K562 (cell line): ENCODE results near the gene HIVEP3.

ENCODE experiments used
- ARID2 ChIP-seq: fragments of 450-650 bp; IDR thresholded peaks from 2 replicates; pipeline ENCODE4 v1.6.1; 2017; ENCODE audit warnings: antibody characterized with exemption, mild to moderate bottlenecking
- BMI1 ChIP-seq: fragments of 150-350 bp; IDR thresholded peaks from 2 replicates; pipeline ENCODE4 v1.6.1; 2014; ENCODE audit warnings: low read length
- ERF ChIP-seq: fragments of 450-650 bp; formaldehyde crosslinking; IDR thresholded peaks from 2 replicates; pipeline ENCODE4 v1.4.0; 2020; ENCODE audit warnings: mild to moderate bottlenecking, mixed read lengths
- ETV5 ChIP-seq: sonication (generic); formaldehyde crosslinking; IDR thresholded peaks from 2 replicates; pipeline ENCODE4 v1.4.0; 2020; ENCODE audit warnings: low read depth, mild to moderate bottlenecking, missing genetic modification reagents
- ETV6 ChIP-seq, 3 experiments: fragments of 150-350 bp in 1 of 3; sonication (generic) in 1 of 3; formaldehyde crosslinking in 1 of 3; IDR thresholded peaks; 2 replicates each; pipeline versions ENCODE4 v1.6.1 to v1.8.0; 2014 to 2022; ENCODE audit warnings: borderline replicate concordance in 2 of 3, low read depth in 2 of 3, antibody characterized with exemption in 1 of 3, low read length in 1 of 3, mild to moderate bottlenecking in 1 of 3, missing genetic modification reagents in 1 of 3
- EZH2 ChIP-seq: IDR thresholded peaks from 2 replicates; pipeline ENCODE4 v1.6.1; 2012; ENCODE audit warnings: low read depth, mild to moderate bottlenecking, inconsistent platforms, low read length, borderline replicate concordance
- MXI1 ChIP-seq: IDR thresholded peaks from 2 replicates; pipeline ENCODE4 v1.6.1; 2011; ENCODE audit warnings: low read depth, mild to moderate bottlenecking, improper control_type of control experiment, low read length
- SIN3B ChIP-seq: fragments of 450-650 bp; IDR thresholded peaks from 2 replicates; pipeline ENCODE4 v1.6.1; 2017; ENCODE audit warnings: low read depth, mild to moderate bottlenecking, moderate library complexity
- TAF1 ChIP-seq: IDR thresholded peaks from 2 replicates; pipeline ENCODE4 v1.6.1; 2011; ENCODE audit warnings: mild to moderate bottlenecking, low read length, moderate library complexity; ENCODE audit not compliant: insufficient read depth, control insufficient read depth, severe bottlenecking; ENCODE audit errors: extremely low read depth
- ZBTB1 ChIP-seq: sonication (generic); formaldehyde crosslinking; IDR thresholded peaks from 2 replicates; pipeline ENCODE4 v1.8.1; 2023; ENCODE audit warnings: missing genetic modification reagents, low read depth, mild to moderate bottlenecking, borderline replicate concordance
- ZNF134 ChIP-seq: fragments of 250-450 bp; sonication (Bioruptor Pico); conservative IDR thresholded peaks from 2 replicates; pipeline ENCODE4 v1.4.0; 2020
- TF ChIP-seq, protein P1 (sequence below), 3 experiments: IDR thresholded peaks in 2 of 3; conservative IDR thresholded peaks in 1 of 3; 2 replicates each; pipeline ENCODE4 v1.5.1; 2011 to 2012; ENCODE audit warnings: low read length in 3 of 3, mild to moderate bottlenecking in 3 of 3, control low read depth in 2 of 3, improper control_type of control experiment in 1 of 3, inconsistent platforms in 1 of 3, low read depth in 1 of 3, mixed read lengths in 1 of 3, moderate library complexity in 1 of 3; ENCODE audit not compliant: insufficient read depth in 2 of 3

DNA sequence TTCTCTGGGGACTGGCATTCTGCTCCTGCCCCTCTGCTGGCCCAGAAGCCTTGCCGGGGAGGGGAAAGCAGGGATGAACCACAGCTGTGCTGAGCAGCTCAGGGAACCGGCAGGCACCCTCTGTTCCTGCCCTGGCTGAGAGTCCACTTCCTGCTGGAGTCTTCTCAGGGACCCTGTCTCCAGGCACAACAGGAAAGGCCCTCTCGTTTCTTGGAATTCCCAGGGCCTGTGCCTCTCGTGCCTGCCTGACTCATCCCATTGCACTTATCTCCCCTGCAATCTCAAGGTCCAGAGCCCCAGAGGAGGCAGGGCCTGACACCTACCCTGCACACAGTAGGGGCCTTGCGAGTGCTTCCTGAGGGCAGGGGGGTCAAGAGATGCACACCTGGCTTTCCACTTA is 433.1 kb downstream of the HIVEP3 start:
- TF ChIP-seq ETV5 (CRISPR knock-in tag) (no peak; the same call in 1 of the 2 replicates), ETV6 (IDR thresholded peaks at IDR 0.05; ENCODE audit: borderline replicate concordance in 1 of 2, low read depth in 2 of 2, low read length in 1 of 2) (no peak), ETV6 (CRISPR knock-in tag; IDR thresholded peaks at IDR 0.05; ENCODE audit: borderline replicate concordance) (no peak), ZBTB1 (no peak), SIN3B (no peak), ERF (CRISPR knock-in tag) (no peak), BMI1 (no peak), ZNF134 (CRISPR knock-in tag) (no peak), EZH2 (no peak), MXI1 (no peak), ARID2 (no peak), TAF1 (no peak)
- TF ChIP-seq, protein P1, sequence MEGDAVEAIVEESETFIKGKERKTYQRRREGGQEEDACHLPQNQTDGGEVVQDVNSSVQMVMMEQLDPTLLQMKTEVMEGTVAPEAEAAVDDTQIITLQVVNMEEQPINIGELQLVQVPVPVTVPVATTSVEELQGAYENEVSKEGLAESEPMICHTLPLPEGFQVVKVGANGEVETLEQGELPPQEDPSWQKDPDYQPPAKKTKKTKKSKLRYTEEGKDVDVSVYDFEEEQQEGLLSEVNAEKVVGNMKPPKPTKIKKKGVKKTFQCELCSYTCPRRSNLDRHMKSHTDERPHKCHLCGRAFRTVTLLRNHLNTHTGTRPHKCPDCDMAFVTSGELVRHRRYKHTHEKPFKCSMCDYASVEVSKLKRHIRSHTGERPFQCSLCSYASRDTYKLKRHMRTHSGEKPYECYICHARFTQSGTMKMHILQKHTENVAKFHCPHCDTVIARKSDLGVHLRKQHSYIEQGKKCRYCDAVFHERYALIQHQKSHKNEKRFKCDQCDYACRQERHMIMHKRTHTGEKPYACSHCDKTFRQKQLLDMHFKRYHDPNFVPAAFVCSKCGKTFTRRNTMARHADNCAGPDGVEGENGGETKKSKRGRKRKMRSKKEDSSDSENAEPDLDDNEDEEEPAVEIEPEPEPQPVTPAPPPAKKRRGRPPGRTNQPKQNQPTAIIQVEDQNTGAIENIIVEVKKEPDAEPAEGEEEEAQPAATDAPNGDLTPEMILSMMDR (IDR thresholded peaks at IDR 0.05 in 2 of 3, conservative IDR thresholded peaks at IDR 0.05 in 1 of 3; ENCODE audit: insufficient read depth in 2 of 3, low read depth in 1 of 3, low read length in 3 of 3), result no peak
